Mesenchymal stem cell (in vitro differentiated cells and primary cell): Measurements from ENCODE around the gene GLI3.

ENCODE experiments used
- DNase-seq: peaks from one replicate; pipeline ENCODE4 v3.0.0-alpha.2; 2013
- H2AFZ ChIP-seq: one replicate; pipeline ENCODE4 v1.6.1; 2013; ENCODE audit warnings: low read depth, mild to moderate bottlenecking, control low read depth, inconsistent platforms, low read length, moderate library complexity
- H2AK5ac ChIP-seq: 2 replicates; pipeline ENCODE4 v1.6.1; 2013; ENCODE audit warnings: low read length, moderate library complexity, mild to moderate bottlenecking, inconsistent platforms; ENCODE audit not compliant: severe bottlenecking
- H2BK120ac ChIP-seq: one replicate; pipeline ENCODE4 v1.6.1; 2013; ENCODE audit warnings: low read depth, mild to moderate bottlenecking, inconsistent platforms, low read length, moderate library complexity
- H2BK12ac ChIP-seq, 2 experiments: one replicate each; pipeline ENCODE4 v1.6.1; 2013; ENCODE audit warnings: inconsistent platforms in 2 of 2, low read length in 2 of 2, mild to moderate bottlenecking in 2 of 2, moderate library complexity in 2 of 2, control low read depth in 1 of 2
- H2BK15ac ChIP-seq: one replicate; pipeline ENCODE4 v1.6.1; 2013; ENCODE audit warnings: mild to moderate bottlenecking, low read depth, inconsistent platforms; ENCODE audit not compliant: poor library complexity, severe bottlenecking
- H2BK5ac ChIP-seq: 2 replicates; pipeline ENCODE4 v1.6.1; 2013; ENCODE audit warnings: low read depth, mild to moderate bottlenecking, low read length, control low read depth, inconsistent platforms; ENCODE audit not compliant: poor library complexity, severe bottlenecking
- H3K14ac ChIP-seq, 2 experiments: one replicate each; pipeline ENCODE4 v1.6.1; 2013; ENCODE audit warnings: inconsistent platforms in 2 of 2, low read length in 2 of 2, control low read depth in 1 of 2, mild to moderate bottlenecking in 1 of 2, moderate library complexity in 1 of 2
- H3K18ac ChIP-seq, 2 experiments: one replicate each; pipeline ENCODE4 v1.6.1; 2013; ENCODE audit warnings: inconsistent platforms in 2 of 2, low read length in 2 of 2, control low read depth in 1 of 2, low read depth in 1 of 2, mild to moderate bottlenecking in 1 of 2
- H3K23ac ChIP-seq, 2 experiments: one replicate each; pipeline ENCODE4 v1.6.1; 2013; ENCODE audit warnings: inconsistent platforms in 2 of 2, low read length in 2 of 2, mild to moderate bottlenecking in 2 of 2, moderate library complexity in 2 of 2, control low read depth in 1 of 2
- H3K27ac ChIP-seq: 2 replicates; pipeline ENCODE4 v1.5.1; 2013; ENCODE audit warnings: mild to moderate bottlenecking, moderate library complexity, low read length, control low read depth, inconsistent platforms; ENCODE audit not compliant: poor library complexity, severe bottlenecking
- H3K27me3 ChIP-seq, 2 experiments: 2 replicates each; pipeline versions ENCODE4 v1.6.1 to v1.7.0; 2013; ENCODE audit warnings: low read length in 2 of 2, mild to moderate bottlenecking in 2 of 2, moderate library complexity in 2 of 2, control low read depth in 1 of 2, inconsistent platforms in 1 of 2; ENCODE audit not compliant: control insufficient read depth in 1 of 2, insufficient read depth in 1 of 2
- H3K36me3 ChIP-seq, 2 experiments: 2 replicates each; pipeline versions ENCODE4 v1.6.1 to v1.7.0; 2013; ENCODE audit warnings: low read length in 2 of 2, control low read depth in 1 of 2, inconsistent platforms in 1 of 2, low read depth in 1 of 2, mild to moderate bottlenecking in 1 of 2; ENCODE audit not compliant: insufficient read depth in 2 of 2, control insufficient read depth in 1 of 2
- H3K4ac ChIP-seq, 2 experiments: one replicate each; pipeline ENCODE4 v1.6.1; 2013; ENCODE audit warnings: inconsistent platforms in 2 of 2, low read length in 2 of 2, mild to moderate bottlenecking in 2 of 2, moderate library complexity in 2 of 2, control low read depth in 1 of 2, low read depth in 1 of 2
- H3K4me1 ChIP-seq: 2 replicates; pipeline ENCODE4 v1.6.1; 2013; ENCODE audit warnings: low read depth, low read length, control low read depth; ENCODE audit not compliant: control insufficient read depth, insufficient read depth
- H3K4me2 ChIP-seq: 2 replicates; pipeline ENCODE4 v1.6.1; 2013; ENCODE audit warnings: low read length, mild to moderate bottlenecking, inconsistent platforms; ENCODE audit not compliant: poor library complexity, severe bottlenecking
- H3K4me3 ChIP-seq, 2 experiments: 2 replicates each; pipeline versions ENCODE4 v1.5.1 to v1.7.0; 2013; ENCODE audit warnings: low read length in 2 of 2, mild to moderate bottlenecking in 2 of 2, control low read depth in 1 of 2, low read depth in 1 of 2; ENCODE audit not compliant: insufficient read depth in 1 of 2
- H3K79me1 ChIP-seq: replicated peaks from 2 replicates; pipeline ENCODE4 v1.6.1; 2013; ENCODE audit warnings: mild to moderate bottlenecking, control low read depth, low read length, inconsistent platforms; ENCODE audit not compliant: poor library complexity, severe bottlenecking
- H3K9ac ChIP-seq: 2 replicates; pipeline ENCODE4 v1.7.0; 2013; ENCODE audit warnings: mild to moderate bottlenecking, low read length, moderate library complexity
- H3K9me3 ChIP-seq: 2 replicates; pipeline ENCODE4 v1.7.0; 2013; ENCODE audit warnings: mild to moderate bottlenecking, low read length; ENCODE audit not compliant: control insufficient read depth
- H4K8ac ChIP-seq: one replicate; pipeline ENCODE4 v1.6.1; 2013; ENCODE audit warnings: inconsistent platforms, mild to moderate bottlenecking, low read length, moderate library complexity
- H4K91ac ChIP-seq: one replicate; pipeline ENCODE4 v1.6.1; 2013; ENCODE audit warnings: mild to moderate bottlenecking, low read length, inconsistent platforms
- WGBS: methylation state at CpG from one replicate; pipeline ENCODE4 v1.1.7; 2013; ENCODE audit warnings: mixed read lengths; 5-methylcytosine and 5-hydroxymethylcytosine counted together

The GLI3 gene

GRCh38 chr7:42002654-42003053 lies 234.4 kb downstream of the GLI3 start:
- no peak overlapping the region for H2BK12ac ChIP-seq
- H2BK15ac ChIP-seq = no peak overlapping the region
- H3K79me1 ChIP-seq = no peaks in the 10 kb centered on the region
- H4K91ac ChIP-seq = no peak overlapping the region
- 90% methylated on average over 2 of the region's 2 CpGs for WGBS
- H3K4ac ChIP-seq = no peak overlapping the region
- H3K4me3 ChIP-seq = no peak overlapping the region
- H4K8ac ChIP-seq = no peak overlapping the region
- H3K4me1 ChIP-seq = peaks cover 4% of the 10 kb centered on the region
- H2AFZ ChIP-seq = no peak overlapping the region
- H2BK120ac ChIP-seq = no peak overlapping the region
- H3K9me3 ChIP-seq = no peaks in the 10 kb centered on the region
- H3K36me3 ChIP-seq = peaks cover 3 to 47% of the 10 kb centered on the region in 2 experiments
- H3K27ac ChIP-seq = no peak overlapping the region
- no peak overlapping the region for H3K9ac ChIP-seq
- no peak for DNase-seq
- no peak overlapping the region for H2BK5ac ChIP-seq
- no peak overlapping the region for H3K18ac ChIP-seq
- H3K4me2 ChIP-seq = no peak overlapping the region
- no peak overlapping the region for H2AK5ac ChIP-seq
- H3K27me3 ChIP-seq = no peaks in the 10 kb centered on the region
- no peak overlapping the region for H3K14ac ChIP-seq
- H3K23ac ChIP-seq = no peak overlapping the region

- Histone ChIP-seq H2BK120ac (no peak overlapping the region), H3K4me1 (peaks cover 6% of the 10 kb centered on the region), H3K14ac (no peak overlapping the region), H2BK12ac (no peak overlapping the region), H2BK5ac (no peak overlapping the region), H3K4me3 (no peak overlapping the region), H3K23ac (no peak overlapping the region), H3K27ac (no peak overlapping the region), H3K27me3 (no peaks in the 10 kb centered on the region), H3K36me3 (peaks cover 0 to 31% of the 10 kb centered on the region in 2 experiments), H3K4ac (no peak overlapping the region), H3K9me3 (no peaks in the 10 kb centered on the region), H4K8ac (no peak overlapping the region), H4K91ac (no peak overlapping the region), H3K18ac (peak overlapping the region in 1 of 2 experiments; percentile 3), H3K9ac (no peak overlapping the region), H2AFZ (no peak overlapping the region), H2BK15ac (no peak overlapping the region), H3K4me2 (no peak overlapping the region), H3K79me1 (peaks cover 1% of the 10 kb centered on the region), H2AK5ac (no peak overlapping the region)
- 87% methylated on average over 6 of the region's 6 CpGs for WGBS
- DNase-seq = no peak
Observed at GRCh38 chr7:41999736-42000283, 237.2 kb downstream of the GLI3 start.

GRCh38 chr7:41998041-41998440 lies 239.0 kb downstream of the GLI3 start:
- no peak overlapping the region for H2BK120ac ChIP-seq
- 82% methylated on average over 2 of the region's 2 CpGs for WGBS
- H3K23ac ChIP-seq = no peak overlapping the region

GRCh38 chr7:41997151-41997550 lies 239.9 kb downstream of the GLI3 start:
- Histone ChIP-seq H2BK120ac (no peak overlapping the region), H2BK12ac (no peak overlapping the region), H2BK5ac (no peak overlapping the region), H3K18ac (no peak overlapping the region), H3K9ac (peak overlapping the region; percentile 76), H3K27ac (peak overlapping the region; percentile 68), H3K4me3 (peak overlapping the region in 1 of 2 experiments; percentile 42), H3K23ac (no peak overlapping the region), H3K27me3 (no peaks in the 10 kb centered on the region), H3K4me2 (no peak overlapping the region), H3K79me1 (peaks cover 1% of the 10 kb centered on the region), H3K14ac (no peak overlapping the region), H3K4me1 (peaks cover 9% of the 10 kb centered on the region), H4K91ac (no peak overlapping the region), H2BK15ac (no peak overlapping the region), H3K36me3 (peaks cover 0 to 20% of the 10 kb centered on the region in 2 experiments), H2AK5ac (no peak overlapping the region), H4K8ac (no peak overlapping the region), H3K9me3 (no peaks in the 10 kb centered on the region), H2AFZ (no peak overlapping the region), H3K4ac (no peak overlapping the region)
- DNase-seq = no peak
- WGBS = 92% methylated on average over 2 of the region's 2 CpGs

More at GRCh38 chr7:41998041-41998440, 239.0 kb downstream of the GLI3 start:
- Histone ChIP-seq H3K4me2 (no peak overlapping the region), H3K9me3 (no peaks in the 10 kb centered on the region), H3K14ac (no peak overlapping the region), H3K79me1 (peaks cover 1% of the 10 kb centered on the region), H3K18ac (no peak overlapping the region), H2AFZ (no peak overlapping the region), H3K4me3 (no peak overlapping the region), H3K9ac (peak overlapping the region; percentile 76), H2BK5ac (no peak overlapping the region), H3K4ac (no peak overlapping the region), H3K27me3 (no peaks in the 10 kb centered on the region), H3K4me1 (peaks cover 8% of the 10 kb centered on the region), H3K27ac (no peak overlapping the region), H2BK12ac (no peak overlapping the region), H2AK5ac (no peak overlapping the region), H4K8ac (no peak overlapping the region), H3K36me3 (peaks cover 0 to 25% of the 10 kb centered on the region in 2 experiments), H2BK15ac (no peak overlapping the region), H4K91ac (no peak overlapping the region)
- no peak for DNase-seq
